HG03565 (cell line): ENCODE measurements around the gene BSX.

Experiments
- ATAC-seq: cut with Tn5 transposase; IDR thresholded peaks from one replicate; pipeline ENCODE4 v1.9.1; 2021; ENCODE audit warnings: mild to moderate bottlenecking, moderate library complexity; ENCODE audit not compliant: unreplicated experiment

The BSX gene

DNA sequence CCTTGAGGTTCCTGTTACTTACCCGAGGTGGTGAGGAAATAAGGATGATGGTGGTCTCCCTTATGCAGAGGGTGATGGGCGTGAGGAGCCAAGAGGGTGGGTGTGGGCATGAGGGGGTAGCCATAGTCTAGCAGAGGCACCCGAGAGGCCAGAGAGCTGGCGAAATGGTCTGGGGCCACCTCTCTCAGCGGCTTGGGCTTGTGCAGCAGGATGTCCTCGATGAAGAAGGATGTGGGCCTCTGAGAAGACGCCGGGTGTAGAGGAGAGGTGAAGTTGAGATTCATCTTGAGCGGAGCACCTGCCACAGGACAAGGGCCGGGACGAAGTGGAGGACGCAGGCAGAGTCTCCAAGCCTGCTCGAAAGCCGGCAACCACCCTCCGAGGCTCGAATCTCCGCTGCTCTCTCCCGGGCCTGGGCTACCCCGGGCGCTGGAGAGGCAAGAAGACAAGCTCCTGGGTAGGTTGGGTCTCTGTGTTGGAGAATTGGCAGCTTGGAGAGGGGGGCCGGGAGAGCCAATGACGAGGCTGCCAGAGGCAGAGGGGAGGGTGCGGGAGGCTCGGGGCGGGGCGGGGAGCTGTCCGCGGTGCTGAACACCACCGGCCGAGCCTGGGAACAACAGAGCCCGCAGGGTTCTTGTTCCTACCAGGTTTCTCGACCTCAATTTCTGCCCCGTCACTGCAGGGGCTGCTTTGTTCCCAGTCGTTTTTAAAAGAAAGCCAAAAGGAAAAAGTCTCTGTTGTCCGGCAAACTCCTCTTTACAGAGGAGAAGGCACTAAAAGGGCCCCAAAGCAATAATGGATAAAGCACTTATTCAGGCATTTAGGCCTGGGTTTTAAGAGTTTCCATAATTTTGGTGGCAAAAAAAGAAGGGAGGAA lies at the start of gene BSX:
BSX (minus strand) TSS at position 447 of the 877 bp plus-strand sequence; CDS start at position 284, 163 bp downstream.
- no peak for ATAC-seq

DNA sequence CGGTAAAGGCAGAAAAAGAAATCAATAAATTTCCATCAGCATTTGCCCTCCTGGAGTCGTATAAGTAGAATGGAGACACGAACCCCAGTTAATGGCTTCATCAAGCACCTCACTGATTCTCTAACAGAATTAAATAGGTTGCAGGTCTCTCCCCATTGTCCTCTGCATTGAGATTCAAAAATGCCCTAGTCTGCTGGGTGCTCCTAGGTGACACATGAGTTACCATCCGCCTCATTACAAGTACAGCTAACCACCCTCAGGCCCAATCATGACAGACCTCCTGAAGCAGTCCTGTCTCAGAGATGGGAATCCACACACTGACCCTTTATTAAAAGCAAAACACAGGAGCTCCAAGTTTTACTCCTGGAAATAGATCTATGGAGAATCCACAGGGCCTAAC lies 48.9 kb upstream of the BSX start:
- no peak for ATAC-seq

DNA sequence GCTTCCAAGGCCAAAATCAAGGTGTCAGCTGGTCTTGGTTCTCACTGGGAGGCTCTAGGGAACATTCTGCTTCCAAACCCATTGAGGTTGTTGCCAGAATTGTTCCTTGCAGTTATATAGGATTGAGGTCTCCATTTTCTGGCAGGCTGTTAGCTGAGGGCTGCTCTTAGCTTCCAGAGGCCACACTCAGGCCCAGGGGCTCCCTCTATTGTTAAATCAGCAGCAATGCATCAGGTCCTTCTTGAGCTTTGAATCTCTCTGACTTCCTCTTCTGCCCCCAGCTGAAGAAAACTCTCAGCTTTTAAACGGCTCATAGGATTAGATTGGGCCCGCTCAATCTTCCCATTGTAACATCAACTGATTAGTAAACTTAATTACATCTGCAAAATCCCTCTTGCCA lies 39.3 kb upstream of the BSX start:
- no peak for ATAC-seq

DNA sequence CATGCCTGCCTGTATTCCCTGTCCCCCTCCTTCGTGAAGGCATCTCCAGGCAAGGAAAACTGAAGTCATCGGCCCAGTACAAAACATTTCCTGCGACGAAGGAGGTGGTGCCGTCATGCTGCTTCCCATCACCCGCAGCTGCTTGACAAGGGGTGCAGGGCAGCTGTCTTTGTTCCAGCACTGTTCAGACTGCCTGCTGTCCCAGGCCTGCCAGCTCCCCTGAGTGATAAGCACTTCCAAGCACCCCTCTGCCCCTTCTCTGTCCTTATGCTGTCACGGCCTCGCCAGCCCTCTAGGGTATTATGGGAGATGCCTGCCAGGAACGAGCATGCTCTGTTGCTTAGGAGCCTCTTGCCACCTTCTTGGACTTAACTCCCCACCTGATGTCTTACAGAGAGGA lies 37.1 kb upstream of the BSX start:
- no peak for ATAC-seq

DNA sequence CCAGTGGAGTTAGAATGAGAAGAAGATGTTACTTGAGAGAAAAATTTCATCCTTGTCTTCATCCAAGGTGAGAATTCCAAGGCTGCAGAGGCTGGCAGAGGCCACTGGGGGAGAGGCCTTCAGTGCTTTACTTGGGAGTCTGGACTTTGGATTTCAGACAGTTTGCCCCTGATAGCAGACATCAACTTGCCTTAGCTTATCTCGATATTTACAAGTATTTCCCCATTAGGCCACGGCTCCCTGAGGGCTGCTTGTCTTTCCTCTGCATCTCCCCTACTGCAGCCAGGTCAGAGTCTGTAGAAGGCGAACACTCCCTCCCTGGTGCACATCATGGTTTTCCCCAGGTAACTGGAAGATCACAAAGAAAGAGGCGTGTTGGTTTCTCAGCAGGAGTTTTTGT lies 29.9 kb upstream of the BSX start:
- no peak for ATAC-seq

DNA sequence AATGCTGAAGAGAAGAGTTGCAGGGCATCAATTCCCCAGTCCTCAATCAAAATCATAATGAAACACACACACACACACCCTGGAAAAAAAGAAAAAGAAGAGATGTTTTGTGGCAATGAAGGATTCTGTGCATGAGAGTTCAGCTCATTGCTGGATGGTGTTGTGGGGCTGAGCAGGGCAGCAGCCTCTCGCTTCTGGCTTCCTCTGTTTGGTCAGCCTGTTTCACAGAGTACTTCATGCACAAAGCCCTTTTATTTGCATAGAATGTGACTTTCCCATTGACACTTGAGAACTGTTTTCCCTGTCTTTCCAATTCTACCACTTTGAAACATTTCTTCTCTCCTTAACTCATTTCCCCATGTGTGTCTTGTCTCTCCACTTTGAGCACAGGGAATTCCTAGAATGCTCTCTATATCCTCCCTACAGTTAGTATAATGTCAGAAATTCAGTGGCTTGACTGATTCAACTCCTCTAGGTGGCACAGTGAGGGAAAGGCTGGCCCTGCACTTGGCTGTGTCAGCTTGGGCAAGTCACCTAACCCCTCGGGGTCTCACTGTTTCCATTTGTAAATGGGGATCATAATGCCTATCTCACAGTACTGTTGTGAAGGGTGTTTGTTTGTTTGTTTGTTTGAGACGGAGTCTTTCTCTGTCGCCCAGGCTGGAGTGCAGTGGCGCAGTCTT lies 25.4 kb upstream of the BSX start:
- no peak for ATAC-seq

DNA sequence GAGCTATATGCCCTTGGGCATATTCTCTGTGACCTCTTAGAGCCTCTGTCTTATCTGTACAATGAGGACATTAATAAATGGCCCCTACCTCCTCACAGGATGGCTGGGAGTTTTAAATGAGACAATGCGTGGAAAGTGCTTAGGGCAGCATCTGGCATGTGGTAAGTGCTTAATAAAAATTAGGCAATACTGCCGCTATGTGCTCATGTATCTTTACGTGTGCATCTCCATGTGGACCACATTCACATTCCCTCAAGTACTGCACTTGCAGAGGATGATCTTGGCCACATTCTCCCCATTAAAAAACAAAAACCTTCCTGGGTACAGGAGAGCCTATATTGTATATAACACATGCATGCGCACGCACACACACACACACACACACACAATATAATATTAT lies 19.1 kb upstream of the BSX start:
- no peak for ATAC-seq

DNA sequence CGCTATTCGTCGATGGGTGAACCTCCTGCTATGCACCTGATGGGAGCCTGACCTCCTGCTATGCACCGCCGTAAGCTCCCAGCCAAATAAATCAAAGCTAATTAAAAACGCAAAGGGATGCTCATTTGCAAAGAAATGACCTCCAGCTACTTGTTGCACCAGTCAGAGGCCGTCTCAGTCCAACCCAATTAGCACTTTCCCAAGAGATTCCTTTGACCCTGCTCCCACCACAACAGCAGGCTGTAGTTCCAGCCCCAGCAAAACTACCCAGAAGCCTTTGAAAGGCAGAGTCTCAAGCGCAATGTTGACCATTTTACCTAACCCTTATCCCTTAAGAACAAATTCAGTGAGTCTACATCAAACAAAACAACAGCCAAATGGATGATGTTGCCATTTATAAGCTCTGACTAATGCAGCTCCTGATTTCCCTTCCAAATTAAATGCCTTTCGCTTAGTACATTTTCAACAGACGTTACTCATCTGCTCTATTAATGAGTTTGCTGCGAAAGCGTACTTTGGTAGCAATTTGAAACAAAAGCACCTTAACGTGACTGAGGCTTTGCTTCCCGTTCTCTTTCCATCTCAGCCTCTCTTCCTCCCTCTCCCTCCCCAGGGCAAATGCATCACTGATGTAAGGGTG lies 17.2 kb upstream of the BSX start:
- ATAC-seq = no peak

DNA sequence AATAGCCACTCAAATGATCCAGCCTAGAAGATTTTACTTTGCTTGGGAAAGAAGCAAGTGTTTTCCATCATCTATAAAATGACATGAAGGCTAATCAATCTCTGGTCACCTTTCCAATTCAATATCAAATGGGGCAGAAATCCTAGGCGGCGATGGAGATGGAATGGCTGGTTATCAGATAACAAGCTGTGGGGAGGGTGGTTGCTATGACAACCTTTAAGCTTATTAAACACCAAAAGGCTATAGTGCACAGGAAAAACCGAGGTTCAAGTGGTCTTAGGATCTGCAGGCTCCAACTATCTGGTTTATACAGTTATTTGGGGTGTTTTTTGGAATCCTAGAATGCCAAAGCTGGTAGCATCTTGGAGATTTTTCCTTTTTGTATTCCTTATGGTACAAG lies 13.9 kb upstream of the BSX start:
- no peak for ATAC-seq

DNA sequence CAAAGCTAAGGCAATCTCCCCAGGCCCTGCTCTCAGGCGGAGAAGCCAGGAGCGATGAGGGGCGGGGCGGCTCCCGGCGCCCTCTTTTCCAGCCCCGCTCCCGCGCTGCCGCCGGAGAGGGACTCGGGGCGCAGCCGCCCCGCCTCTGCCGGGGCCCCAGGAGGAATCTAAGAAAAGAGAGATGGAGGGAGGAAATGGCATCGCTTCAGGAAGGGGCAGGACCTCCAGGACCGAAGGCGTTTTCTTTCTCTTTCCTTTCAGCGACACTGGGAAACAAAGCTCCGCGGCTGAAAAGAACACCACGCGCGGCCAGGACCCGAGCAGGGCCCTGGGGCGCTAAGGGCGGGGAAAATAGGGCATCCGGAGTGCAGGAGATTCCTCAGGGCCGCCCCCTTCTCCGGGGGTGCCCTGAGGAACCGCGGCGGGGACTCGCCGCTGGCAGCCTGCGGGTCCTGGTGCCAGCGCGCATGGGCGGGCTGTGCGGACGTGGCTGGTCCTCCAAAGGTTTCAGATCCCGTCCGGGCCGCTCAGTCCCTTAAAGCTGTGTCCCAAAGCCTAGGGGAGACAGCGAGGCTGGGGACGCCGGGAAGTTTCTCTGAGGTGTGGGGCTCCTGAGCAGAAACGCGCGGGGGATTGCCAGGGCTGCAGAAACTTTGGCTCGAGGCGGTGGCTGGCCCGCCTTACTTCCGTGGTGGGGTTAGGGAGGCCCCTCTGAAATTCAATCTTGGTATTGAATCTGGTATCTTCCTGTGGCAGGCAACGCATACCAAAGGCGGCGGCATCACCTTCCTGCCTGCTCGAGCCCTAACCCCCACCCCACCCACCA lies 2.8 kb upstream of the BSX start:
- ATAC-seq = no peak

DNA sequence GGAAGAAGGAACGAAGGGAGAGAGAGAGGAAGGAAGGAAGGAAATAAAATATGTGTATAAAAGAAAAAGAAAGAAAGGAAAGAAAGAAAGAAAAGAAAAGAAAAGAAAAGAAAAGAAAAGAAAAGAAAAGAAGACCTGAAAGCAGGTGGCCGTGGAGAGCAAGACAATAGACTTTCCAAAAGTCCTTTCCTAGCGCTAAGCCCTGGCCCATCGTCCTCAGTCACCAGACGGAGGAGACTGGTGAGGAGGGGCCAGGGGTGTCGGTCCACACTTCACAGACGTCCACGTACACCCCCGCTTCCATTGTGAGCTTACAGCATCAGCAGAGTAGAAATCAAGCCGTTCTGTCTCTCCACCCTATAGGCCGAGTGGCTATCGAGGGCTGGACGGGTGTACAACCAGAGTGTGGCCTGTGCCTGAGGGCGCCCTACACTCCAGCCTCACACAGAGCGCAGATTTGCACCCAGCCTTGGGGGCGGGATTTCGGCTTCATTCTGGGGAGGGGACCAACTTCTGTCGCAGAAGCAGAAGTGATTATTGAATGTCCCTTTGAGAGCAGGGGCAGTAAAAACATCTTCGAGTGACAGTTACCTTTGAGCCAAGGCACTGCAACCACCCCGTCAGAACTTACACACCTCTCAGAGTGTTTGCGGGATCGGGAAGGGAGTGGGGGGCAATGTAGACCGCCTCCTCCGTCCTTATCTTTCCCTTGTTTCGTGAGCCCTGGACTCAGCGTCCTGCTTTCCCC lies 2.0 kb upstream of the BSX start:
- no peak for ATAC-seq

DNA sequence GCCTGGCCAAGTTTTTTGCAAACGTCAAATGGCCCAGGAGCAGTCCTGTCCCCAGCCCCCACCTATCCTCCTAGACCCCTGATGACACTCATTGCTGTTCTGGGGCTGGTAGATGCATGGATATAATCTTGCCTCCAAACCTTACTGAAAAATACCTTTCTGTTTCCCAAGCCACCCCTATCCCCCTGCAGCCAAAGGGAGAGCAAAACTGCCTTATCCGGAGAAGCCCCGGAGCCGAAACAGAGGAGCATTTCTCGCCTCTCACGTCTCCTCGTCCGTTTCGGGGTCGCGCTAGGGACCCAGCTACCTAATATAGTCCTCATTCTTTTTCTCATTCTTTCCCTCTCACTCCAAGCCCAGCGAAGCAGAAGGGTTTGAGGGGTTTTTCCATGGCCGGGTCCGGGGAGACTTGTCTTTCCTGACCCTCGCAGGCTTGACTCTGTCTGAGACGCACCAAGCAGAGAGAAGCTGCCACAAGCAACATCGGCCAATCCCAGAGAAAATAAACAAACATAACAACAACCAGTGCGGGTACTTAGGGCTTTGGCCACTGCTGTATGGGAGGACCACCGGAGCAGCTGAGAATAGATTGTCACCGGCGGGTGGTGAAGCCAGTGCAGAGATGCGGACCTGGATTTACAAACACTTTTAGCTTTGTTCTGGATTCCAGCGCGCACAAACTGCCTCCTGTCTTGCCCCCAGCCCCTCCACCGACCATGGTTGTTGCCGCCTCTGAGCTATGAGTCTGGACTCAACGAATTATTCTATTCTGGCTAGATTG lies 1.6 kb downstream of the BSX start:
- ATAC-seq = no peak

DNA sequence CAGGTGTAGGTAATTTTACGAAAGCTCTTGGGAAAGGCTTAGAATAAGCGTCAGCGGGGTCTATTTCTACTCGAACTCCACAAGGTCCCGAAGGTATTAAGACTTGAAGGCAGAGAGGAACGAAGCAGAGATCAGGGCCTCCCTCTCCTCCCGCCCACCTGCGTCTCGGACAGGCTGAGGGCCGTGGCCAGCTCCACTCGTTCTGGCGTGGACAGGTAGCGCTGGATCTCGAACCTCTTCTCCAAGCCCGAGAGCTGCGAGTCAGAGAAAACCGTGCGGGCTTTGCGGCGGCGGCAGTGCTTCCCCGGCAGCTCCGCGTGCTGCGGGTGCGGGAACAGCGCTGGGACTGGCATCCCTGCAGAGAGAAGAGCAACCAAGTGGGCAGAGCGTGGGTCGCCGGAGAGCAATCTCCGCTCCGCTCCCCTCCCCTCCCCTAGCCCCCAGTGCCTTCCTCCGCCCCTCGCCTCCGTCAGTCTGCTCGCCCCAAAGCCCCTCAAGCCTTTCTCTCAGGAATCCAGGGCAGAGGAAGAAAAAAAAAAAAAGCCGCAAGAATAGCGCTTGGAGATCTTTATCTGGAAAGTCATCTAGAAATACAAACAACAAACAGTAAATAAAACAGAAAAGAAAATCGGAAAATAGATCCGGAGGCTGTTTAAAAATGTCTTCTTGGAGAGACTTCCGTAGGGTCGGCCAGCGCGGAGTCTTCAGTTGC lies 2.4 kb downstream of the BSX start:
- no peak for ATAC-seq

DNA sequence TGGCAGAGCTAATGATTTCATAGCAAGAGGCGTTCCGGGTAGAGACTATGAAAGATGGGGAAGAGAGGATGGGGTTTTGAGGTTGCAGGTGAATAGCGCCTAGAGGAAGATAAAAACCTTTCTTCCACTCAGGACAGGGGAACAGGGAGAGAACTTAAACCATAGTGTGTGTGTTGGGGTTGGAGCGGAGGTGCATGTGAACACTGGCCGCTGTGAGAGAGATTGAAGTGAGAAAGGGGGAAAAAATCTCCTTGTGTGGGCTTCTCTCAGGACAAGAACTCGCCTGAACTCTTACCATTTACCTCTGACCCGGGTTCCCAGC lies 3.4 kb downstream of the BSX start:
- ATAC-seq = no peak

DNA sequence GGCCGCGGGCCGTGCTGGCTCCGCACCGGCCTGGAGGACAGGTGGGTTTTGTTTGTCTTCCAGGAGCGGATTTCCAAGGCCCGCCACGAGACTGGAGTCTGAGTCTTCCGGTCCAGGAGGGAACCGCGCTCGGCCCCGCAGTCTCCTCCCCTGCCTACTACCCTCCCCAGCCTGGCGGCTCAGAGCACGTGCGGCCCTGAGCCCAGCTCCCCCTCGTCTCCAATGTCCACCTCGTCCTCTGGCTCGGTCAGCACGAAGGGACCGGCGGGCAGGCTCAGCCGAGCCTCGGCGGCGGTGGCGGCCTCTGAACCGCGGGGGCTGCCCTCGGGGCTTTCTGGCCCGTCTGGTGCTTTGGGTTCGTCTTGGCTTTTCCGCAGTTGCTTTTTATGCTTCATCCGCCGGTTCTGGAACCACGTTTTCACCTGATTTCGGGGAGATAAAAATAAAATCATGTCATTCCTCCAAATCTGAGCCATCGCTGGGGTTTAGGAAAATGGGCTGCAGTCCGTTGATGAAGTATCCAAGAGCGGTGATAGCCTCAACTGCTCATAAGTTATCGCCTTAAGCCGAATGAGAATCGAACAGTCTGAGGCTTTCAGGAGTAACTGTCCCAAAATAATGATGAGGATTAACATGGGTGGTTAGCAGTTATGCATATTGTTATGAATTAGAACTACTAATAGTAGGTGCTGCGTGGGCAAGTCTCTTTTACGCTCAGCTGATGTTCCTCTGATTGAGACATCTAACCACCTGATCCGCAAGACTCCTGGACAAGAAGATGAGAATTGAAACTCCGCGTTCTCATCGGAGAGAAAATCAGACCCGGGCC lies 4.0 kb downstream of the BSX start:
- no peak for ATAC-seq

DNA sequence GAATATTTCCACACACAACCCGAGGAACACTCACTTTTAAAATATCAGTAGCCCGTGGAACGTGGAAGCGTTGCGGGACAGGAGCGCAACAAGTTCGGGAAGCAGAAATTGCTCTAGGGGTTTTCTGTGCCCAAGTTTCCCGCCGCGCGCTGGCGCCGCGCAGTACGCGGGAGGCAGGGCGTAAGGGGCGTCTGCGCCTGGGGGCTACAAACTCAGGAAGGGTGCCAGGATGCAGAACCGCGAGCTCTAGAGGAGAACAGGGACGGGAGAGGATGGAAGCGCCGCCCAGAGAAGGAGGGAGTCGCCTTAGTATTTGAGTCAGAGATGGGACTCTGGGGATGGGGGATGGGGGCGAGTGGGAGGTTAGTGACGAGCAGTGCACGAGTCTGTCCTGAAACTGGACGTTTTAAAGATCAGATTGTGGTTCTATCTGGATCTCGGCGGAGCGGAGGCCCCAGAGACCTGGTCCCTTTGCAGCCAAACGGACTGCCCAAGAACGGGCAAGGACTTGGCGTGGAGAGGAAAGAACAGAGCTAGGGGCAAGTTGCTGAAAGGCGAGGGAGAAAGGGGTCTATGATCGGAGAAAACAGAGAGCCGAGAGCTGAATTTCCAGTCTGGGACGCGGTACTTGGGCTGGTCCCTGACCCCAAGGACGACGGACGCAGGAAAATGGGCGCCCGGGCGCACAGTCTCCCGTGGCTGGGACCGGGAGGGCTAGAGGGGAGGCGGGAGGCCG lies 4.7 kb downstream of the BSX start:
- no peak for ATAC-seq

DNA sequence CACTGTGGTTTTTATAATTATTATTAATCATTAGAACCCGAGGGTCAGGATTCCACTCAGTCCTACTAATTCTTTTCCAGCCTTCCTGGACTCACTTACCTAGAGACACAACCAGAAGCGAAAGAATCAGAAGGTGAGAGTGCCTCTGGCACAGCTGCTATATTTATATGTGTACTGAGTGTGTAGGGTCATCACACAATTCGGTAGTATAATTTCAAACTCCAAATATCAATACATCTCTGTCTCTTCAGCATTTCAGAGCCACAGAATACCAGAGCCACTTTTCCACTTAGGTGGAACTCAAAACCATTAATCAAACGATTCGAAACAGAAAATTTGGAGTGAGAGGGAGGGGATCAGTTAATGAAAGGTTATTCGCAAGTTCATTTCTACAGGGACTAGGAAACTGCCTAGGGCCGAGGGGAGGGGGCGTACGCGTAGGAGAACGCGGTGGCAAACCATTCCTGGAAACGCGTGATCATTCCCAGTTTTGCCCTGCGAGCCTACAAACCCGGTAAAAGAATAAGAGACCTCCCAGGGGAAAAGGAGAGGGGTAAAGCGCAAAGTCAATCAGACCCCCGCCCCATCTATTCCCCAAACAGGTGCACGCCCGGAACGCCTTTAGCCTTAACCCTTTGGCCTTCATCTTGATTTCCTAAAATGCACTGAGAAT lies 5.4 kb downstream of the BSX start:
- no peak for ATAC-seq
